ENCODE data around the gene C13orf42. TPM values are rescaled to one million over a fixed set of nuclear protein-coding genes. Genes with fewer than 3 reads are reported as not detected.

C13orf42 gene
- total RNA-seq, 2 donors from 2014 or later: not detected

GRCh38 chr13:51155776-51156515, 44.9 kb upstream of the C13orf42 start:
- WGBS, 2 donors: 77 to 79% methylated on average over 8 of the region's 8 CpGs
- no peaks in the 10 kb centered on the region for H3K36me3 ChIP-seq (replicated peaks in 1 of 2; ENCODE audit: insufficient read depth in 1 of 2, low read depth in 2 of 2)
- no peak overlapping the region for H3K4me3 ChIP-seq
- H3K27me3 ChIP-seq: no peaks in the 10 kb centered on the region
- DNase-seq (no peak), ATAC-seq (no peak)
- H3K4me1 ChIP-seq: no peaks in the 10 kb centered on the region
- H3K27ac ChIP-seq: no peak overlapping the region
- intact Hi-C loops (cut with DNase I): no loop called here
- no peaks in the 10 kb centered on the region for H3K9me3 ChIP-seq
- TF ChIP-seq CTCF (IDR thresholded peaks at IDR 0.05) (no peak), POLR2A (IDR thresholded peaks at IDR 0.05) (no peak)

GRCh38 chr13:51155161-51155560, 44.1 kb upstream of the C13orf42 start:
- no peak for DNase-seq
- intact Hi-C loops (cut with DNase I): no loop called here
- Histone ChIP-seq H3K36me3 (replicated peaks in 1 of 2; ENCODE audit: insufficient read depth in 1 of 2, low read depth in 2 of 2) (no peaks in the 10 kb centered on the region), H3K4me3 (no peak overlapping the region), H3K27me3 (no peaks in the 10 kb centered on the region), H3K27ac (no peak overlapping the region), H3K4me1 (no peaks in the 10 kb centered on the region), H3K9me3 (no peaks in the 10 kb centered on the region)
- no peak for ATAC-seq
- TF ChIP-seq POLR2A (IDR thresholded peaks at IDR 0.05) (no peak), CTCF (IDR thresholded peaks at IDR 0.05) (no peak)
- WGBS, 2 donors: 86 to 94% methylated on average over 1 of the region's 1 CpG

- WGBS, 2 donors: 66 to 68% methylated on average over 7 of the region's 7 CpGs
- peak; percentile 21 for ATAC-seq
Observed at GRCh38 chr13:51154029-51154555, 43.0 kb upstream of the C13orf42 start.

GRCh38 chr13:51153527-51153926, 42.5 kb upstream of the C13orf42 start:
- Histone ChIP-seq H3K36me3 (replicated peaks in 1 of 2; ENCODE audit: insufficient read depth in 1 of 2, low read depth in 2 of 2) (no peaks in the 10 kb centered on the region), H3K9me3 (no peaks in the 10 kb centered on the region), H3K4me3 (no peak overlapping the region), H3K27ac (no peak overlapping the region), H3K27me3 (no peaks in the 10 kb centered on the region), H3K4me1 (no peaks in the 10 kb centered on the region)
- ATAC-seq (no peak), DNase-seq (no peak)
- 78 to 87% methylated on average over 8 of the region's 8 CpGs for WGBS, 2 donors
- no peak for TF ChIP-seq CTCF (IDR thresholded peaks at IDR 0.05)
- TF ChIP-seq POLR2A (IDR thresholded peaks at IDR 0.05): no peak
- intact Hi-C loops (cut with DNase I): no loop called here

More at GRCh38 chr13:51154029-51154555, 43.0 kb upstream of the C13orf42 start:
- DNase-seq: no peak
- no peak overlapping the region for H3K27ac ChIP-seq
- no peaks in the 10 kb centered on the region for H3K4me1 ChIP-seq
- H3K27me3 ChIP-seq: no peaks in the 10 kb centered on the region
- no peaks in the 10 kb centered on the region for H3K36me3 ChIP-seq (replicated peaks in 1 of 2; ENCODE audit: insufficient read depth in 1 of 2, low read depth in 2 of 2)
- TF ChIP-seq POLR2A (IDR thresholded peaks at IDR 0.05) (no peak), CTCF (IDR thresholded peaks at IDR 0.05) (no peak)
- H3K4me3 ChIP-seq: no peak overlapping the region
- intact Hi-C loops (cut with DNase I): no loop called here
- H3K9me3 ChIP-seq: no peaks in the 10 kb centered on the region

- WGBS, 2 donors: 80 to 87% methylated on average over 1 to 5 of the region's 5 CpGs
- ATAC-seq: no peak
- Histone ChIP-seq H3K36me3 (replicated peaks in 1 of 2; ENCODE audit: insufficient read depth in 1 of 2, low read depth in 2 of 2) (no peaks in the 10 kb centered on the region), H3K27ac (no peak overlapping the region), H3K4me1 (no peaks in the 10 kb centered on the region), H3K4me3 (no peak overlapping the region), H3K27me3 (no peaks in the 10 kb centered on the region), H3K9me3 (no peaks in the 10 kb centered on the region)
- intact Hi-C loops (cut with DNase I): no loop called here
- TF ChIP-seq POLR2A (IDR thresholded peaks at IDR 0.05): no peak
- no peak for TF ChIP-seq CTCF (IDR thresholded peaks at IDR 0.05)
- DNase-seq: no peak
Observed at GRCh38 chr13:51152701-51153100, 41.6 kb upstream of the C13orf42 start.
